ENCODE data around the gene TBC1D22A.

GRCh38 chr22:47174671-47175112 lies 412.2 kb downstream of the TBC1D22A start:
- no peak for TF ChIP-seq EZH2phosphoT487 (IDR thresholded peaks at IDR 0.05; ENCODE audit: low read length)
- no peak for TF ChIP-seq CTCF (IDR thresholded peaks at IDR 0.05; ENCODE audit: low read length)
